Adrenal gland (tissue), 12 donors: ENCODE results near the gene MAT1A. TPM values are rescaled to one million over a fixed set of nuclear protein-coding genes. Genes with fewer than 3 reads are reported as not detected.
"Not testable (repeated sequence)": the region's sequence is repeated elsewhere in the genome, so short reads cannot be mapped to it uniquely, and the experiment has no call there.

Experiments
- DNase-seq, 7 donors: peaks; one replicate each; pipeline ENCODE4 v3.0.0-alpha.2; 2019 to 2020
- H3K27ac ChIP-seq, 5 donors: fragments of 200-600 bp; sonication (generic) in 4 of 5; 1 replicate in 3 of 5; 2 replicates in 2 of 5; pipeline versions ENCODE4 v1.5.1 to v1.8.0; 2016 to 2020; ENCODE audit warnings: mild to moderate bottlenecking in 1 of 5
- H3K27me3 ChIP-seq: fragments of 200-600 bp; 2 replicates; pipeline ENCODE4 v1.8.0; 2021
- H3K36me3 ChIP-seq, 2 donors: fragments of 200-600 bp; replicated peaks in 1 of 2; 1 replicate in 1 of 2; 2 replicates in 1 of 2; pipeline versions ENCODE4 v1.5.1 to v1.8.0; 2018 to 2022
- H3K4me1 ChIP-seq, 2 donors: fragments of 200-600 bp; replicated peaks in 1 of 2; 1 replicate in 1 of 2; 2 replicates in 1 of 2; pipeline versions ENCODE4 v1.5.1 to v1.8.0; 2018 to 2021
- H3K4me3 ChIP-seq, 4 donors: fragments of 200-600 bp; sonication (generic) in 3 of 4; one replicate each; pipeline ENCODE4 v1.5.1; 2016 to 2018
- H3K9me3 ChIP-seq, 3 donors: fragments of 200-600 bp; sonication (generic) in 1 of 3; replicated peaks in 1 of 3; 1 replicate in 2 of 3; 2 replicates in 1 of 3; pipeline versions ENCODE4 v1.5.1 to v1.8.0; 2016 to 2021
- POLR2A ChIP-seq, 2 donors: fragments of 450-650 bp; IDR thresholded peaks; one replicate each; pipeline ENCODE4 v1.6.1; 2017; ENCODE audit warnings: antibody characterized with exemption in 2 of 2, mild to moderate bottlenecking in 2 of 2, moderate library complexity in 1 of 2
- WGBS, 4 donors: extraction: QIAGEN DNeasy Blood & Tissue Kit in 2 of 4; methylation state at CpG; one replicate each; pipeline versions ENCODE4 v1.1.5 to v1.1.7; 2013 to 2017; 5-methylcytosine and 5-hydroxymethylcytosine counted together
- intact Hi-C, 2 donors: fragments of 100-400 bp; cut with DNase I; formaldehyde crosslinking; loops; one replicate each; pipeline versions ENCODE4 v1.14.1 to v1.15.0; 2022 to 2023
- polyA plus RNA-seq, 3 donors: library from polyadenylated mRNA; stranded (reverse); fragments of 200-250 nt in 2 of 3; fragments of 350-450 nt in 1 of 3; fragmentation: Illumina TruSeq in 1 of 3; extraction: RNeasy Lipid Tissue Mini Kit (QIAGEN cat#74804) in 1 of 3; gene quantifications; one replicate each; pipeline ENCODE4 v1.2.3, GENCODE V29; 2013 to 2014
- total RNA-seq, 9 donors: library from RNA; depleted of rRNA in 4 of 9; stranded (reverse); fragments of >200 nt in 4 of 9; fragments of 120-200 nt in 1 of 9; fragmentation: NEBNext Ultra II Directional in 1 of 9; extraction: Animal tissue kit (Norgen Biotek cat#: 25700) in 1 of 9; gene quantifications; one replicate each; pipeline versions ENCODE4 v1.1.0 to v1.2.4, GENCODE V29; 2013 to 2023
- TF ChIP-seq, protein P1 (sequence below), 6 experiments: fragments of 450-650 bp in 4 of 6; fragments of 200-600 bp in 2 of 6; sonication (generic) in 1 of 6; IDR thresholded peaks; 1 replicate in 5 of 6; 2 replicates in 1 of 6; pipeline versions ENCODE4 v1.5.1 to v1.8.0; 2016 to 2021; ENCODE audit warnings: antibody characterized with exemption in 6 of 6, mild to moderate bottlenecking in 2 of 6, moderate library complexity in 1 of 6
- donor health status: healthy with polysubstance abuse.
- donor health status: Bipolar disorder and iron deficiency.
- donor health status: DM: yes; HTN: yes; CAD: no.
- donor health status: DM: no; HTN: no; CAD: no.
- donor health status: DM: no; HTN: no; CAD: no.
- donor health status: DM: yes; HTN: yes; CAD: no.

Gene MAT1A
- total and polyA plus RNA-seq, 12 donors, result 0.16 to 15.1 (median 0.57) TPM; not detected in 1

- no peaks in the 10 kb centered on the region for H3K4me1 ChIP-seq
- H3K36me3 ChIP-seq, result no peaks in the 10 kb centered on the region
- H3K27ac ChIP-seq, result no peak overlapping the region
- no peak overlapping the region for H3K4me3 ChIP-seq
- intact Hi-C loops, result no loop called here
- DNase-seq, result no peak
- TF ChIP-seq POLR2A (IDR thresholded peaks at IDR 0.05), result no peak
- TF ChIP-seq, protein P1, sequence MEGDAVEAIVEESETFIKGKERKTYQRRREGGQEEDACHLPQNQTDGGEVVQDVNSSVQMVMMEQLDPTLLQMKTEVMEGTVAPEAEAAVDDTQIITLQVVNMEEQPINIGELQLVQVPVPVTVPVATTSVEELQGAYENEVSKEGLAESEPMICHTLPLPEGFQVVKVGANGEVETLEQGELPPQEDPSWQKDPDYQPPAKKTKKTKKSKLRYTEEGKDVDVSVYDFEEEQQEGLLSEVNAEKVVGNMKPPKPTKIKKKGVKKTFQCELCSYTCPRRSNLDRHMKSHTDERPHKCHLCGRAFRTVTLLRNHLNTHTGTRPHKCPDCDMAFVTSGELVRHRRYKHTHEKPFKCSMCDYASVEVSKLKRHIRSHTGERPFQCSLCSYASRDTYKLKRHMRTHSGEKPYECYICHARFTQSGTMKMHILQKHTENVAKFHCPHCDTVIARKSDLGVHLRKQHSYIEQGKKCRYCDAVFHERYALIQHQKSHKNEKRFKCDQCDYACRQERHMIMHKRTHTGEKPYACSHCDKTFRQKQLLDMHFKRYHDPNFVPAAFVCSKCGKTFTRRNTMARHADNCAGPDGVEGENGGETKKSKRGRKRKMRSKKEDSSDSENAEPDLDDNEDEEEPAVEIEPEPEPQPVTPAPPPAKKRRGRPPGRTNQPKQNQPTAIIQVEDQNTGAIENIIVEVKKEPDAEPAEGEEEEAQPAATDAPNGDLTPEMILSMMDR (IDR thresholded peaks at IDR 0.05), result no peak
- no peaks in the 10 kb centered on the region for H3K9me3 ChIP-seq
- no peaks in the 10 kb centered on the region for H3K27me3 ChIP-seq
Observed at GRCh38 chr10:80318742-80319141, 29.3 kb upstream of the MAT1A start.

GRCh38 chr10:80315391-80315790 is 25.9 kb upstream of the MAT1A start:
- H3K27me3 ChIP-seq, result no peaks in the 10 kb centered on the region
- WGBS, 4 donors, result 75 to 92% (median 90%) methylated on average over 4 to 21 of the region's 21 CpGs
- no peaks in the 10 kb centered on the region for H3K9me3 ChIP-seq
- TF ChIP-seq, protein P1 (IDR thresholded peaks at IDR 0.05), result no peak
- no peaks in the 10 kb centered on the region for H3K4me1 ChIP-seq
- intact Hi-C loops, result no loop called here
- no peaks in the 10 kb centered on the region for H3K36me3 ChIP-seq
- no peak overlapping the region for H3K4me3 ChIP-seq
- DNase-seq, result no peak
- H3K27ac ChIP-seq, result no peak overlapping the region

- no peak for DNase-seq
- no peak overlapping the region for H3K4me3 ChIP-seq
- no peaks in the 10 kb centered on the region for H3K36me3 ChIP-seq
- H3K27me3 ChIP-seq, result no peaks in the 10 kb centered on the region
- TF ChIP-seq POLR2A (IDR thresholded peaks at IDR 0.05), result no peak
- TF ChIP-seq, protein P1 (IDR thresholded peaks at IDR 0.05), result no peak
- 74 to 96% (median 88%) methylated on average over 5 of the region's 5 CpGs for WGBS, 4 donors
- no peak overlapping the region for H3K27ac ChIP-seq
- H3K4me1 ChIP-seq, result no peaks in the 10 kb centered on the region
- no peaks in the 10 kb centered on the region for H3K9me3 ChIP-seq
- intact Hi-C loops, result no loop called here
Observed at GRCh38 chr10:80313523-80313922, 24.1 kb upstream of the MAT1A start.

DNA sequence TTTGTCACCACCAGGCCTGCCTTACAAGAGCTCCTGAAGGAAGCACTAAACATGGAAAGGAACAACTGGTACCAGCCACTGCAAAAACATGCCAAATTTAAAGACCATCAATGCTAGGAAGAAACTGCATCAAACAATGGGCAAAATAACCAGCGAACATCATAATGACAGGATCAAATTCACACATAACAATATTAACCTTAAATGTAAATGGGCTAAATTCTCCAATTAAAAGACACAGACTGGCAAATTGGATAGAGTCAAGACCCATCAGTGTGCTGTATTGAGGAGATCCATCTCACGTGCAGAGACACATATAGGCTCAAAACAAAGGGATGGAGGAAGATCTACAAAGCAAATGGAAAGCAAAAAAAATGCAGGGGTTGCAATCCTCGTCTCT is 16.5 kb upstream of the MAT1A start:
- 70 to 80% (median 77%) methylated on average over 3 of the region's 3 CpGs for WGBS, 4 donors
- intact Hi-C loops, H3K9me3 ChIP-seq, H3K27ac ChIP-seq, H3K4me3 ChIP-seq, H3K4me1 ChIP-seq, H3K27me3 ChIP-seq, DNase-seq, H3K36me3 ChIP-seq: not testable (repeated sequence)

DNA sequence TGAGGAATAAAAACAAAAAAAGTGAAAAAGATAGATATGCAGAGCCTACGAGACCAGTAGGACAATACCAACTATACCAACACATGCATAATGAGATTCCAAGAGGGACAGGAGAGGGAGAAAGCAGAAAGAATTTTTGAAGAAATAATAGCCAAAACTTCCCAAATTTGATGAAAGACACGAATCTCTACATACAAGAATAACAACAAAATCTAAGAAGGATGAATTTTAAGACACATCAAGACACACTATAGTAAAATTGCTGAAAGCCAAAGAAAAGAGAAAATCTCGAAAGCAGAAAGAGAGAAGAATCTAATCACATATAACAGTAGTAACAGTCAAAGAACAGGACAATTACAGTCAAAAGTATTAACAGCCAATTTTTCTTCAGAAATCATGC is 7.5 kb upstream of the MAT1A start:
- intact Hi-C loops, result no loop called here
- no peaks in the 10 kb centered on the region for H3K36me3 ChIP-seq
- no peak overlapping the region for H3K27ac ChIP-seq
- WGBS, 4 donors, result 78 to 83% (median 79%) methylated on average over 3 of the region's 3 CpGs
- no peak for DNase-seq
- H3K4me1 ChIP-seq, result no peaks in the 10 kb centered on the region
- H3K9me3 ChIP-seq, result no peaks in the 10 kb centered on the region
- no peaks in the 10 kb centered on the region for H3K27me3 ChIP-seq
- TF ChIP-seq, protein P1 (IDR thresholded peaks at IDR 0.05), result no peak
- no peak for TF ChIP-seq POLR2A (IDR thresholded peaks at IDR 0.05)
- no peak overlapping the region for H3K4me3 ChIP-seq
